Measurements from ENCODE around the gene FCHO2. TPM values are rescaled to one million over a fixed set of nuclear protein-coding genes. Genes with fewer than 3 reads are reported as not detected.

The FCHO2 gene, protein sequence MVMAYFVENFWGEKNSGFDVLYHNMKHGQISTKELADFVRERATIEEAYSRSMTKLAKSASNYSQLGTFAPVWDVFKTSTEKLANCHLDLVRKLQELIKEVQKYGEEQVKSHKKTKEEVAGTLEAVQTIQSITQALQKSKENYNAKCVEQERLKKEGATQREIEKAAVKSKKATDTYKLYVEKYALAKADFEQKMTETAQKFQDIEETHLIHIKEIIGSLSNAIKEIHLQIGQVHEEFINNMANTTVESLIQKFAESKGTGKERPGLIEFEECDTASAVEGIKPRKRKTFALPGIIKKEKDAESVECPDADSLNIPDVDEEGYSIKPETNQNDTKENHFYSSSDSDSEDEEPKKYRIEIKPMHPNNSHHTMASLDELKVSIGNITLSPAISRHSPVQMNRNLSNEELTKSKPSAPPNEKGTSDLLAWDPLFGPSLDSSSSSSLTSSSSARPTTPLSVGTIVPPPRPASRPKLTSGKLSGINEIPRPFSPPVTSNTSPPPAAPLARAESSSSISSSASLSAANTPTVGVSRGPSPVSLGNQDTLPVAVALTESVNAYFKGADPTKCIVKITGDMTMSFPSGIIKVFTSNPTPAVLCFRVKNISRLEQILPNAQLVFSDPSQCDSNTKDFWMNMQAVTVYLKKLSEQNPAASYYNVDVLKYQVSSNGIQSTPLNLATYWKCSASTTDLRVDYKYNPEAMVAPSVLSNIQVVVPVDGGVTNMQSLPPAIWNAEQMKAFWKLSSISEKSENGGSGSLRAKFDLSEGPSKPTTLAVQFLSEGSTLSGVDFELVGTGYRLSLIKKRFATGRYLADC
- 8.9 and 10.6 TPM in 2 replicates for total RNA-seq (ENCODE audit: low replicate concordance)

DNA sequence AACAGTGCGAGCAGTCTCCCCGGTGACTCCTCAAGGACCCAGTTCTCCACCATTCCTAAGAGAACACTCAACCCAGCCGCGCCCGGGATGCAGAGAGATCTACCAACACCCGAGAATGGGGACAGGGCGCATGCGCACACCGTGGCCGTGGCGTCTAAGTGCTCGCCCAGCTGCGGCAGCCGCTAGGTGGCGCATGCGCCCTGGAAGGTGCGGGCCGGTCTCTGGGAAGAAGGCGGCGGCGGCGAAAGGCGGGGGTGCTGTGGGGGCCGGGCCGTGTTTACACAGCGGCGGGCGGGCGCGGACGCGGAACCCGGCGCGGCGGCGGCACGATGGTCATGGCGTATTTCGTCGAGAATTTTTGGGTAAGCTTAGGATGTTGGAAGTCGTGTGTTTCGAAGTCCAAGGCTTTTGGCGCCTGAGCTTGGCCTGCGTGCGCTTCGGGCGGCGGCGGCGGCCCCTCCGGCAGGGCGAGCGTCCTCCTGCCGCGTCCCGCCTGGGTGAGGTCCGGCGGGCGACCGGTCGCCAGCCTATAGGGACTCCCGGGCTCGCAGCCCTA lies at the start of gene FCHO2:
Gene FCHO2, plus strand, starts transcription at position 274 of the 556 bp plus-strand sequence. Its CDS starts 56 bp downstream, at position 330.

DNA sequence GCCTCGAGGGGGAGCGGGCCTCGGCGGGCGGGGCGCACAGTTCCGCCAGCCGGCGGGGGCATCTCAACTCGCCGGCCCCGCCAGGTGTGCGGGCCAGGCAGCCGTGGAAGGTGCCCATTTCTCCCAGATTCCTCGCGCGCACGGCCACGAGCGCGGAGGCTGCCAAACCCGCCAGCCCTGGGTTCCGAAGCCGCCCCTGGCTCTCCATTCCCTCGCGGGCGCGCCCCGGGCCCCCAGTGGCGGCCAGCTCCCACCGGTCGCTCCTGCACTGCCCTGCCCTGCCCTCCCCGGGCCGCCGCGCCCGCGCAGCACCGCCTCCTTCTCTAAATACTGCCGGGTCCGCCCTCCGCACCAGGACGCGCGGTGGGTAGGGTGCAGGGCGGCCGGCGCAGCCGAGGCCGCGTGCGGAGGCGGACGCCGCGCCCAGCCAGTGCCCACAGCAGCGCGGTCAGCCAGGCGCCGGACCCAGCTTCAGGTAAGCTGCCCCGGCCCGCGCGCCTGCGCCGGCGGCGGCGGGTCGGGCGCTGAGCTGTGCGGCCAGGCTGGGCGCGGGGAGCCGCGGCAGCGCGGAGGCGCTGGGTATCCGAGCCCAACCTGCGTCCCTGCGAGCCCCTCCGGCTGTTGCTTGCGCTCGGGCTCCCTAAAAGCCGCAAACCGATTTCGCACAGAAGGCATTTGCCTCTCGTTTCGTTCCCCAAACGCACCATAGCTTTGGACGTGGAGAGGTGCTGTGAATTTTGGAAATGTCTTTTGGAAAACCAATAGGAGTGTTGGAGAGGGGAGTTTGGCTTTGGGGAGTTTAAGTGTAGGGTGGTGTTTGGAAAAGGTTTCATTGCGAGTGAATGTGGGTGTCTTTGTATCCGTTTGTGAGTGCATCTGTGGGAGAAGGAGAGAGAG lies 164.6 kb downstream of the FCHO2 start, which contains the start of gene TMEM171:
Gene TMEM171, plus strand, starts transcription at position 354 of the 897 bp plus-strand sequence. CDS start 2,799 bp downstream, outside the sequence.

Other genes starting within 250 kb of the FCHO2 start
- gene TNPO1, start 139.4 kb upstream of the FCHO2 start, total RNA-seq (ENCODE audit: low replicate concordance), result 332 and 600 TPM in 2 replicates
- gene TMEM171, start 164.5 kb downstream of the FCHO2 start, total RNA-seq (ENCODE audit: low replicate concordance), result 0.82 and 5.1 TPM in 2 replicates
- not detected in 2 replicates for gene TMEM174, start 217.2 kb downstream of the FCHO2 start, total RNA-seq (ENCODE audit: low replicate concordance)